Lung (tissue), 13 donors: ENCODE results near the gene PPM1B. TPM values are rescaled to one million over a fixed set of nuclear protein-coding genes. Genes with fewer than 3 reads are reported as not detected.

Experiments used
- ATAC-seq: fragments of 200-7000 bp; cut with Tn5 transposase; one replicate; pipeline ENCODE4 v1.9.1; 2020; ENCODE audit warnings: moderate number of reproducible peaks; ENCODE audit not compliant: insufficient read depth, low FRiP score
- DNase-seq, 3 donors: peaks; one replicate each; pipeline ENCODE4 v3.0.0-alpha.2; 2013 to 2017
- H3K27ac ChIP-seq, 2 donors: one replicate each; pipeline ENCODE4 v1.5.1; 2013; ENCODE audit warnings: mild to moderate bottlenecking in 2 of 2, moderate library complexity in 2 of 2, control low read depth in 1 of 2, inconsistent platforms in 1 of 2, low read depth in 1 of 2, low read length in 1 of 2
- H3K27me3 ChIP-seq, 3 donors: one replicate each; pipeline ENCODE4 v1.5.1; 2013; ENCODE audit warnings: low read length in 2 of 3; ENCODE audit not compliant: control insufficient read depth in 3 of 3, insufficient read depth in 3 of 3
- H3K36me3 ChIP-seq, 4 donors: one replicate each; pipeline ENCODE4 v1.5.1; 2013; ENCODE audit warnings: low read length in 4 of 4, mild to moderate bottlenecking in 1 of 4, moderate library complexity in 1 of 4; ENCODE audit not compliant: control insufficient read depth in 4 of 4, insufficient read depth in 4 of 4
- H3K4me1 ChIP-seq, 5 donors: one replicate each; pipeline ENCODE4 v1.5.1; 2013; ENCODE audit warnings: low read length in 5 of 5, mild to moderate bottlenecking in 2 of 5, moderate library complexity in 1 of 5; ENCODE audit not compliant: control insufficient read depth in 5 of 5, insufficient read depth in 5 of 5
- H3K4me3 ChIP-seq: one replicate; pipeline ENCODE4 v1.5.1; 2013; ENCODE audit warnings: mild to moderate bottlenecking, control low read depth, moderate library complexity
- H3K9ac ChIP-seq, 2 donors: one replicate each; pipeline ENCODE4 v1.5.1; 2013; ENCODE audit warnings: low read length in 2 of 2, control low read depth in 1 of 2; ENCODE audit not compliant: insufficient read depth in 1 of 2
- H3K9me3 ChIP-seq, 4 donors: one replicate each; pipeline ENCODE4 v1.5.1; 2013; ENCODE audit warnings: low read length in 3 of 4, mild to moderate bottlenecking in 1 of 4, moderate library complexity in 1 of 4; ENCODE audit not compliant: control insufficient read depth in 4 of 4, insufficient read depth in 3 of 4
- WGBS, 2 donors: extraction: QIAGEN DNeasy Blood & Tissue Kit; methylation state at CpG; one replicate each; pipeline ENCODE4 v1.1.7; 2013; 5-methylcytosine and 5-hydroxymethylcytosine counted together
- polyA plus RNA-seq, 2 donors: library from polyadenylated mRNA; stranded (reverse); fragments of 200-250 nt; gene quantifications; one replicate each; pipeline ENCODE4 v1.2.1, GENCODE V29; 2013
- small RNA-seq: library from RNA; depleted of rRNA; stranded (forward); fragments of <200 nt; gene quantifications from one replicate; pipeline ENCODE3, GENCODE V24; 2014; ENCODE audit warnings: low replicate concordance
- total RNA-seq, 2 donors: library from RNA; depleted of rRNA in 1 of 2; stranded (reverse); fragments of >200 nt in 1 of 2; gene quantifications; one replicate each; pipeline ENCODE4 v1.2.1, GENCODE V29; 2014 to 2021
- TF ChIP-seq, protein P1 (sequence below): IDR thresholded peaks from 2 replicates; pipeline ENCODE4 v1.5.1; 2012; ENCODE audit warnings: mild to moderate bottlenecking; ENCODE audit errors: control extremely low read depth, extremely low read depth
- donor health status: control.
- donor health status: control.
- donor health status: Bipolar disorder and iron deficiency.
- donor health status: healthy.
- donor health status: DM: yes; HTN: yes; CAD: no.

PPM1B gene
- total and polyA plus RNA-seq, 4 donors = 18.2 to 66.2 (median 29.6) TPM

DNA sequence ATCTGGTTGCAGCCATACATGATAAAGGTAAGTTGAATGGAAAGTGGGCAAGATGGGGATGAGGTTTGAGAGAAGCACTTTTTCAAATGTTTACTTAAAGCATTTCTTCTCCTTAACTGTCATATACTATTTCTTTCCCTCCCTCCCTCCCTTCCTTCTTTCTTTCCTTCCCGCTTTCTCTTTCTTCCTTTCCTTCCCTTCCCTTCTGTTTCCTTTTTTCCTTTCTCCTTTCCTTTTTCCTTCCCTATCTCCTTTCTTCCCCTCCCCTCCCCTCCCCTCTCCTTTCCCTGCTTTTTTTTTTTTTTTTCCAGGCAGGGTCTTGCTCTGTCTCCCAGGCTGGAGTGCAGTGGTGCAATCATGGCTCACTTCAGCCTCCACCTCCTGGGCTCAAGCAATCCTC lies 112.2 kb downstream of the PPM1B start:
- no peak overlapping the region for H3K9ac ChIP-seq
- H3K4me1 ChIP-seq = no peaks in the 10 kb centered on the region
- no peak overlapping the region for H3K27ac ChIP-seq
- ATAC-seq = no peak
- no peak for DNase-seq
- TF ChIP-seq, protein P1, sequence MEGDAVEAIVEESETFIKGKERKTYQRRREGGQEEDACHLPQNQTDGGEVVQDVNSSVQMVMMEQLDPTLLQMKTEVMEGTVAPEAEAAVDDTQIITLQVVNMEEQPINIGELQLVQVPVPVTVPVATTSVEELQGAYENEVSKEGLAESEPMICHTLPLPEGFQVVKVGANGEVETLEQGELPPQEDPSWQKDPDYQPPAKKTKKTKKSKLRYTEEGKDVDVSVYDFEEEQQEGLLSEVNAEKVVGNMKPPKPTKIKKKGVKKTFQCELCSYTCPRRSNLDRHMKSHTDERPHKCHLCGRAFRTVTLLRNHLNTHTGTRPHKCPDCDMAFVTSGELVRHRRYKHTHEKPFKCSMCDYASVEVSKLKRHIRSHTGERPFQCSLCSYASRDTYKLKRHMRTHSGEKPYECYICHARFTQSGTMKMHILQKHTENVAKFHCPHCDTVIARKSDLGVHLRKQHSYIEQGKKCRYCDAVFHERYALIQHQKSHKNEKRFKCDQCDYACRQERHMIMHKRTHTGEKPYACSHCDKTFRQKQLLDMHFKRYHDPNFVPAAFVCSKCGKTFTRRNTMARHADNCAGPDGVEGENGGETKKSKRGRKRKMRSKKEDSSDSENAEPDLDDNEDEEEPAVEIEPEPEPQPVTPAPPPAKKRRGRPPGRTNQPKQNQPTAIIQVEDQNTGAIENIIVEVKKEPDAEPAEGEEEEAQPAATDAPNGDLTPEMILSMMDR = no peak
- no peaks in the 10 kb centered on the region for H3K27me3 ChIP-seq
- H3K36me3 ChIP-seq = no peaks in the 10 kb centered on the region
- H3K4me3 ChIP-seq = no peak overlapping the region
- 94 to 100% methylated on average over 1 of the region's 1 CpG for WGBS, 2 donors
- no peaks in the 10 kb centered on the region for H3K9me3 ChIP-seq

Small RNA genes within 50 kb of the gene (small RNA-seq; reads per million reads assigned to genes)
- not detected for gene RNU6-566P

Other genes starting within 250 kb of the PPM1B start
- 10 to 100 TPM; 63.3 to 96.6 TPM for gene LRPPRC, start 172.9 kb upstream of the PPM1B start, total RNA-seq
- gene LRPPRC, start 172.9 kb upstream of the PPM1B start, polyA plus RNA-seq = 10 to 100 TPM; 29.5 to 34.0 TPM
- gene SLC3A1, start 106.6 kb downstream of the PPM1B start, total RNA-seq = under 1 TPM; 0.09 to 0.54 TPM
- under 1 TPM; 0.10 to 0.12 TPM for gene SLC3A1, start 106.6 kb downstream of the PPM1B start, polyA plus RNA-seq
- gene PREPL, start 192.6 kb downstream of the PPM1B start, total RNA-seq = 100 to 1,000 TPM in 1 of 2 donors, 10 to 100 TPM in 1; 40.7 to 101 TPM
- 10 to 100 TPM in 1 of 2 donors, 1 to 10 TPM in 1; 8.3 to 16.1 TPM for gene PREPL, start 192.6 kb downstream of the PPM1B start, polyA plus RNA-seq
- gene CAMKMT, start 193.1 kb downstream of the PPM1B start, total RNA-seq = 10 to 100 TPM; 10.6 to 19.7 TPM
- 1 to 10 TPM; 3.6 to 6.3 TPM for gene CAMKMT, start 193.1 kb downstream of the PPM1B start, polyA plus RNA-seq